GM06990 (cell line): ENCODE measurements around the gene MISP.
"Not testable (repeated sequence)": the region's sequence is repeated elsewhere in the genome, so short reads cannot be mapped to it uniquely, and the experiment has no call there.

Source experiments
- DNase-seq: peaks from one replicate; pipeline ENCODE4 v3.0.0-alpha.2; 2011; ENCODE audit not compliant: insufficient read length; ENCODE audit errors: extremely low read depth
- H3K27me3 ChIP-seq: replicated peaks from 2 replicates; pipeline ENCODE4 v1.6.0; 2011; ENCODE audit warnings: low read length; ENCODE audit not compliant: control insufficient read depth, insufficient read depth
- H3K36me3 ChIP-seq: 2 replicates; pipeline ENCODE4 v1.5.1; 2011; ENCODE audit warnings: low read length; ENCODE audit not compliant: control insufficient read depth, insufficient read depth
- H3K4me3 ChIP-seq: replicated peaks from 2 replicates; pipeline ENCODE4 v1.5.1; 2011; ENCODE audit warnings: low read depth, mild to moderate bottlenecking, control low read depth, low read length
- TF ChIP-seq, protein P1 (sequence below): IDR thresholded peaks from 2 replicates; pipeline ENCODE4 v1.5.1; 2011; ENCODE audit warnings: low read length, control low read depth, mild to moderate bottlenecking, inconsistent platforms; ENCODE audit not compliant: insufficient read depth, poor library complexity, severe bottlenecking

Gene MISP

GRCh38 chr19:750640-751423 lies at the start of gene MISP:
Gene MISP (plus strand): TSS chr19:751112. CDS start chr19:756947, 5,835 bp downstream.
- H3K36me3 ChIP-seq: no peaks in the 10 kb centered on the region
- no peak for DNase-seq
- H3K27me3 ChIP-seq: no peaks in the 10 kb centered on the region
- no peak within 1 kb of the TSS for H3K4me3 ChIP-seq
- TF ChIP-seq, protein P1, sequence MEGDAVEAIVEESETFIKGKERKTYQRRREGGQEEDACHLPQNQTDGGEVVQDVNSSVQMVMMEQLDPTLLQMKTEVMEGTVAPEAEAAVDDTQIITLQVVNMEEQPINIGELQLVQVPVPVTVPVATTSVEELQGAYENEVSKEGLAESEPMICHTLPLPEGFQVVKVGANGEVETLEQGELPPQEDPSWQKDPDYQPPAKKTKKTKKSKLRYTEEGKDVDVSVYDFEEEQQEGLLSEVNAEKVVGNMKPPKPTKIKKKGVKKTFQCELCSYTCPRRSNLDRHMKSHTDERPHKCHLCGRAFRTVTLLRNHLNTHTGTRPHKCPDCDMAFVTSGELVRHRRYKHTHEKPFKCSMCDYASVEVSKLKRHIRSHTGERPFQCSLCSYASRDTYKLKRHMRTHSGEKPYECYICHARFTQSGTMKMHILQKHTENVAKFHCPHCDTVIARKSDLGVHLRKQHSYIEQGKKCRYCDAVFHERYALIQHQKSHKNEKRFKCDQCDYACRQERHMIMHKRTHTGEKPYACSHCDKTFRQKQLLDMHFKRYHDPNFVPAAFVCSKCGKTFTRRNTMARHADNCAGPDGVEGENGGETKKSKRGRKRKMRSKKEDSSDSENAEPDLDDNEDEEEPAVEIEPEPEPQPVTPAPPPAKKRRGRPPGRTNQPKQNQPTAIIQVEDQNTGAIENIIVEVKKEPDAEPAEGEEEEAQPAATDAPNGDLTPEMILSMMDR: no peak

DNA sequence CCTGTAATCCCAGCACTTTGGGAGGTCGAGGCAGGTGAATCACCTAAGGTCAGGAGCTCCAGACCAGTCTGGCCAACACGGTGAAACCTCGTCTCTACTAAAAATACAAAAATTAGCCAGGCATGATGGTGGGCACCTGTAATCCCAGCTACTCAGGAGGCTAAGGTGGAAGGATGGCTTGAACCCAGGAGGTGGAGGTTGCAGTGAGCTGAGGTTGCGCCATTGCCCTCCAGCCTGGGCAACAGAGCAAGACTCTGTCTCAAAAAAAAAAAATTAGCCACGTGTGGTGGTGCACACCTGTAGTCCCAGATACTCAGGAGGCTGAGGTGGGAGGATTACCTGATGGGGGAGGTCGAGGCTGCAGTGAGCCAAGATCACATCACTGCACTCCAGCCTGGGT lies 48.1 kb upstream of the MISP start:
- not testable (repeated sequence) for H3K36me3 ChIP-seq, H3K4me3 ChIP-seq, DNase-seq, H3K27me3 ChIP-seq

DNA sequence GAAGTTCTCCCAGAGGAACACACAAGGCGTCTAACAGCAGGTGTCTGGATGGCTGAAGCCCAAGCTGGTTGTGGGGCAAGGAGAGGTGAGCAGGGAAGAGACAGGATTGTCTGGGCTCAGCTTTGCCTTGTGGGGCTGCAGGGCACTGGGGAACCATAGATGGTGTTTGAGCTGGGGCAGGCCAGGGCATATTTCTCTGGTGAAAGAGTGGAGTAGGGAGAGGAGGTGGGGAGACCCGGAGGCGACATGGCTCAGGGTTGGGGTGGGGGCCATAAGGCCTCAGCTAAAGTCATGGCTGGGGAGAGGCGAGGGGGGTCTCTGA lies 47.6 kb upstream of the MISP start:
- TF ChIP-seq, protein P1: no peak
- Histone ChIP-seq H3K4me3 (no peak overlapping the region), H3K36me3 (no peaks in the 10 kb centered on the region), H3K27me3 (no peaks in the 10 kb centered on the region; the same call in 1 of the 2 replicates)
- DNase-seq: no peak

- DNase-seq: peak; percentile 56
- H3K4me3 ChIP-seq: no peak overlapping the region
Measured at GRCh38 chr19:703651-704446, 47.1 kb upstream of the MISP start.

GRCh38 chr19:704447-704741 lies 46.5 kb upstream of the MISP start:
- TF ChIP-seq, protein P1: no peak

More at GRCh38 chr19:703651-704446, 47.1 kb upstream of the MISP start:
- TF ChIP-seq, protein P1: no peak
- Histone ChIP-seq H3K27me3 (no peaks in the 10 kb centered on the region; the same call in 1 of the 2 replicates), H3K36me3 (no peaks in the 10 kb centered on the region)

GRCh38 chr19:708154-709143 lies 42.5 kb upstream of the MISP start, which contains the start of gene PALM:
Gene PALM (plus strand): TSS chr19:708935. CDS start chr19:709147, 212 bp downstream.
- Histone ChIP-seq H3K27me3 (no peaks in the 10 kb centered on the region; the same call in none of the 2 replicates), H3K36me3 (no peaks in the 10 kb centered on the region), H3K4me3 (no peak within 1 kb of the TSS)
- TF ChIP-seq, protein P1: no peak
- DNase-seq: no peak

More at GRCh38 chr19:704447-704741, 46.5 kb upstream of the MISP start:
- no peaks in the 10 kb centered on the region for H3K36me3 ChIP-seq
- H3K4me3 ChIP-seq: no peak overlapping the region
- no peak for DNase-seq
- no peaks in the 10 kb centered on the region; the same call in 1 of the 2 replicates for H3K27me3 ChIP-seq
